ENCODE results near the gene APOB.

The APOB gene

DNA sequence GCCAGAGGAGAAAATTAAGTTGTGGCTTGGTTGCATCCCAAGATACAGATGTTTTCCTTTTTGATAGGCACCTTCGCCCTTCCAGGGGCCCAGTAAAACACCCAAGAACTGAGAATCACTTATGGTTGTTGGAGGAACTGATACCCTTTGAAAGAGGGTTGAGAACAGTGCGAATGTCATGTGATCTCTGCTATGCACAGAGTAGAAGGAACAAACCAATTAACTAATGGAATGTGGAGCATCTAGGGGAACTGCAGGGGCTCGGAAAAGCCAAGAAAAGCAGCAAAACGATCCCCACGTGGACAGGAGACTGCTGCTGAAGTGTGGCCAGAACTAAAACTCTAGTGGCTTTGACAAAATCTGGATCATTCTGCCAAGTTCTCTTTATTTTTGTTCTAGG, 58.8 kb downstream of the APOB start:
- no peak overlapping the region for H3K27ac Mint-ChIP-seq
- intact Hi-C loops (cut with micrococcal nuclease), result no loop called here
- H3K36me3 Mint-ChIP-seq (ENCODE audit: low read depth), result no peaks in the 10 kb centered on the region
- no peaks in the 10 kb centered on the region for H3K27me3 Mint-ChIP-seq
- no peaks in the 10 kb centered on the region for H3K4me1 Mint-ChIP-seq (ENCODE audit: low read depth)
- no peak overlapping the region for H3K4me3 Mint-ChIP-seq
- H3K9me3 Mint-ChIP-seq, result no peaks in the 10 kb centered on the region

- Mint-ChIP-seq H3K9me3 (no peaks in the 10 kb centered on the region), H3K4me3 (no peak overlapping the region), H3K36me3 (ENCODE audit: low read depth) (no peaks in the 10 kb centered on the region), H3K27me3 (no peaks in the 10 kb centered on the region), H3K4me1 (ENCODE audit: low read depth) (no peaks in the 10 kb centered on the region), H3K27ac (no peak overlapping the region)
- intact Hi-C loops (cut with micrococcal nuclease), result no loop called here
These were observed 59.5 kb downstream of the APOB start for GRCh38 chr2:20984408-20984807.

- intact Hi-C loops (cut with micrococcal nuclease), result no loop called here
- no peaks in the 10 kb centered on the region for H3K27me3 Mint-ChIP-seq
- no peak overlapping the region for H3K27ac Mint-ChIP-seq
- no peaks in the 10 kb centered on the region for H3K36me3 Mint-ChIP-seq (ENCODE audit: low read depth)
- H3K4me3 Mint-ChIP-seq, result no peak overlapping the region
- H3K9me3 Mint-ChIP-seq, result no peaks in the 10 kb centered on the region
- no peaks in the 10 kb centered on the region for H3K4me1 Mint-ChIP-seq (ENCODE audit: low read depth)
These were observed 60.0 kb downstream of the APOB start for GRCh38 chr2:20983844-20984243.

DNA sequence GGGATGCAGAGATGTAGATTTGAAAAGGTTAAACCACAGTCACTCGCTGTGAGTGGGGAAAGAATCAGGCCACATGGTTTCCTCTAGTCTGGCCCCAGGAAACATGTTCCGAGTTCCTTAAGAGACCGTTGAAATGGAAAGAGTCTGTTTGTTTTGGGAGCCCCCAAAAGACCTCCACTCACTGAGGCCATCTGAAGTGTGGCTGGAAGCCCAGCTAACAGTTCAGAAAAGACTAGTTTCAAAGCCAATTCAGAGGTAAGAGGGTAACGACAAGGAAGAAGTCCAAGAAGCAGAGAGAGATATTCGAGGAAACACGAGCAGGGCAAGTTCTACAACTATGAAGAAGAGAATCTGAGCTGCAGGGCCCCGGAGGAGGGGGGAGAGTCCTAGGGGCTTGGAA, 61.0 kb downstream of the APOB start:
- H3K4me1 Mint-ChIP-seq (ENCODE audit: low read depth), result no peaks in the 10 kb centered on the region
- H3K27ac Mint-ChIP-seq, result no peak overlapping the region
- intact Hi-C loops (cut with micrococcal nuclease), result no loop called here

GRCh38 chr2:20977520-20978180, 66.2 kb downstream of the APOB start:
- no peaks in the 10 kb centered on the region for H3K4me1 Mint-ChIP-seq (ENCODE audit: low read depth)
- no peaks in the 10 kb centered on the region for H3K27me3 Mint-ChIP-seq
- H3K27ac Mint-ChIP-seq, result no peak overlapping the region
- no peaks in the 10 kb centered on the region for H3K9me3 Mint-ChIP-seq
- H3K36me3 Mint-ChIP-seq (ENCODE audit: low read depth), result no peaks in the 10 kb centered on the region
- no peak overlapping the region for H3K4me3 Mint-ChIP-seq
- intact Hi-C loops (cut with micrococcal nuclease), result no loop called here

More for the DNA sequence above, 61.0 kb downstream of the APOB start:
- no peaks in the 10 kb centered on the region for H3K36me3 Mint-ChIP-seq (ENCODE audit: low read depth)
- H3K4me3 Mint-ChIP-seq, result no peak overlapping the region
- H3K9me3 Mint-ChIP-seq, result no peaks in the 10 kb centered on the region
- H3K27me3 Mint-ChIP-seq, result no peaks in the 10 kb centered on the region

GRCh38 chr2:20976527-20976926, 67.3 kb downstream of the APOB start:
- no peak overlapping the region for H3K4me3 Mint-ChIP-seq
- H3K27me3 Mint-ChIP-seq, result no peaks in the 10 kb centered on the region
- H3K4me1 Mint-ChIP-seq (ENCODE audit: low read depth), result no peaks in the 10 kb centered on the region
- intact Hi-C loops (cut with micrococcal nuclease), result no loop called here
- no peak overlapping the region for H3K27ac Mint-ChIP-seq
- no peaks in the 10 kb centered on the region for H3K9me3 Mint-ChIP-seq
- H3K36me3 Mint-ChIP-seq (ENCODE audit: low read depth), result no peaks in the 10 kb centered on the region

GRCh38 chr2:20972792-20973565, 70.9 kb downstream of the APOB start:
- intact Hi-C loops (cut with micrococcal nuclease), result no loop called here
- Mint-ChIP-seq H3K4me1 (ENCODE audit: low read depth) (peaks cover 13% of the 10 kb centered on the region), H3K27ac (no peak overlapping the region), H3K36me3 (ENCODE audit: low read depth) (no peaks in the 10 kb centered on the region), H3K9me3 (no peaks in the 10 kb centered on the region), H3K27me3 (no peaks in the 10 kb centered on the region), H3K4me3 (no peak overlapping the region)

DNA sequence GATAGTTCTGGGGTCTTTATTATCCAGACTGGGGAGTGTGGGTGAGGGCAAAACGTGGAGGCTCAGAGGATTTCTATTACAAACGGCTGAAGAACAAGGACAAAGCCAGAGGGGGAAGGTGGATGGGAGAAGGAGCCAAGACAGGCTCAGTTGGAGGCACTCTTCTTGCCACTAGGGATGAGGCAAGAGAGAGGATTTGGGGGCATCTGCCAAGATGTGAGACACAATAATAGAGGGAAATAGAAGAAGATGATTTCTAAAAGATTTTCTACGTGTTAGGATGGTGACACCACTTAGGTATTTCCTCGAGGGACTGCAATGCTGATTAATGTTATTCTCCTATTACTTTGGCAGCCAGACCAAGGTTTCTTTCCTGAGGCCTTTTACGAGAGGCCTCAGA, 71.8 kb downstream of the APOB start:
- Mint-ChIP-seq H3K9me3 (no peaks in the 10 kb centered on the region), H3K36me3 (ENCODE audit: low read depth) (no peaks in the 10 kb centered on the region), H3K4me1 (ENCODE audit: low read depth) (peaks cover 13% of the 10 kb centered on the region), H3K27ac (no peak overlapping the region), H3K4me3 (no peak overlapping the region), H3K27me3 (no peaks in the 10 kb centered on the region)
- intact Hi-C loops (cut with micrococcal nuclease), result no loop called here

GRCh38 chr2:20970068-20970467, 73.8 kb downstream of the APOB start:
- no peak overlapping the region for H3K27ac Mint-ChIP-seq
- no peaks in the 10 kb centered on the region for H3K9me3 Mint-ChIP-seq
- intact Hi-C loops (cut with micrococcal nuclease), result no loop called here
- H3K36me3 Mint-ChIP-seq (ENCODE audit: low read depth), result no peaks in the 10 kb centered on the region
- H3K4me3 Mint-ChIP-seq, result no peak overlapping the region
- peaks cover 9% of the 10 kb centered on the region for H3K27me3 Mint-ChIP-seq
- peaks cover 13% of the 10 kb centered on the region for H3K4me1 Mint-ChIP-seq (ENCODE audit: low read depth)

GRCh38 chr2:20966061-20966595, 77.7 kb downstream of the APOB start:
- Mint-ChIP-seq H3K4me3 (no peak overlapping the region), H3K27me3 (peaks cover 13% of the 10 kb centered on the region)

DNA sequence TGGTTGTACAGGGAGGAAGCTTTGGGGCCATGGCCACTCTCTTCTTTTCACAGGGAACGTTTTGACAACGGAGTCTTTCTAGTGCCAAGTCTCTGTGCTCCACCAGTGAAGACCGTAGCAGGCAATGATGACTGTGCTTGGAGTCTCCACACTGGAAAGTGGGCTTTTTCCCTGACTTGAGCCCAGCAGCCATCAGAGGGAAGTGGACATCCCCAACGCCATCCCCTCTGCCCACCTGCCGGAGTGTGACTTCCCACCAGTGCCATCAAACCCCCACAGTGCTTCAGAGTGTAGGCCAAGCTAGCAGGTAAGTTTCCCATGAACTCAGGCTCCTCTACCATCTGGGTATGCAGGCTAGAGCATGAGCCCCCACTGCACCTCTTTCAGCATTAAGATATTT, 78.7 kb downstream of the APOB start:
- Mint-ChIP-seq H3K27me3 (peaks cover 13% of the 10 kb centered on the region), H3K4me3 (no peak overlapping the region), H3K4me1 (ENCODE audit: low read depth) (peaks cover 9% of the 10 kb centered on the region), H3K27ac (no peak overlapping the region), H3K9me3 (no peaks in the 10 kb centered on the region), H3K36me3 (ENCODE audit: low read depth) (no peaks in the 10 kb centered on the region)
- intact Hi-C loops (cut with micrococcal nuclease), result no loop called here

More at GRCh38 chr2:20966061-20966595, 77.7 kb downstream of the APOB start:
- no peak overlapping the region for H3K27ac Mint-ChIP-seq
- no peaks in the 10 kb centered on the region for H3K9me3 Mint-ChIP-seq
- H3K36me3 Mint-ChIP-seq (ENCODE audit: low read depth), result no peaks in the 10 kb centered on the region
- intact Hi-C loops (cut with micrococcal nuclease), result no loop called here
- peaks cover 13% of the 10 kb centered on the region for H3K4me1 Mint-ChIP-seq (ENCODE audit: low read depth)

DNA sequence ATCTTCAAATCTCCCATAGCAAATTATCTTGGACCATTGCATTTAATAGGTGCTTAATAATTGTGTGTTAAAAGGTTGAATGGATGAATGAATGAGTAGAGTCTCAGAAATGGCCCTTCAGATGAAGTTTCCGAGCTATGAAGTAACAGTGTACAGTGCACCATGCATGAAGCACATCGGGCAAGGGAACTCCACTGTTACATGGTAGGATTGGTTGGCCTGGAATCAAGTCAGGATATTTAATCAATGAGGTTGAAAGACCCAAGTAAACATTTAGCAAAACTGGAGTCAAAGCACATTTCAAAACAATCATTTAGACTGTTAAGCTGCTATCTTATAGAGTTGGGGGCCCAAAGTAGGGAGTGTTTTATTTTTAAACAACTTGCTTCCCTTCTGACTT, 80.0 kb downstream of the APOB start:
- no peaks in the 10 kb centered on the region for H3K4me1 Mint-ChIP-seq (ENCODE audit: low read depth)

DNA sequence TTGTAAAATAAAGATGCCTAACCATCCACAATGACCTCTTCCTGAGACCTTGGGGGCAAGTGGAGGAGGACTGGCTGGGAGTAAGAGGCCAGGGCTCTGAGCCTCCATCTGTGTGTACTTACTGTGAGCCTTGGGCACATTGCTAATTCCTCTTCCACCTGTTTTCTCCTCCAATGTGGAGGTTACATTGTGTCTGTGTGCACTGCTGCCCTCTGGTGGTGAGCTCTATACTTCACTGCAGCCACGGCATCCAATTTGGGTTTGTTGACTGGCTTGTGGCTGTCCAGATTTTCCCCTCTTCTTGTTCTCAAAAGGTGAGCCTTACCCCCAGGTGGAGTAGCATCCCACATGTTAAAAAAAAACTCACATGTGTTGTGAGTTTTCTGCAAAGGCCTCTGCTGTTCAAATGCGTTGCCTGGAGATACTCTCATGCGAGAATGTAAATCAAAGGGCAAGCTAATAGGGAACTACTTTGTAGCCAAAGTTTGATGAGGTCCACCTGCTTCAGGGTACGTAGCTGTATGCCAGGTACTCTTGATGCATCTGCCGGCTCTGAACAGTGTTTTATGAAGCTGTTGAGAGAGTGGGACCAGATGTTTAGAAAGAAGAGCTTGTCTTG, 80.8 kb downstream of the APOB start:
- Mint-ChIP-seq H3K4me1 (ENCODE audit: low read depth) (no peaks in the 10 kb centered on the region), H3K27me3 (peaks cover 17% of the 10 kb centered on the region), H3K4me3 (no peak overlapping the region), H3K9me3 (no peaks in the 10 kb centered on the region), H3K27ac (no peak overlapping the region), H3K36me3 (ENCODE audit: low read depth) (no peaks in the 10 kb centered on the region)
- intact Hi-C loops (cut with micrococcal nuclease), result loop anchor here (1.0 to 5.0 kb wide), 3 partner anchors 182 to 302 kb away; no protein-coding TSS in a partner anchor

More for the DNA sequence above, 80.0 kb downstream of the APOB start:
- Mint-ChIP-seq H3K36me3 (ENCODE audit: low read depth) (no peaks in the 10 kb centered on the region), H3K4me3 (no peak overlapping the region), H3K9me3 (no peaks in the 10 kb centered on the region), H3K27ac (no peak overlapping the region), H3K27me3 (peaks cover 17% of the 10 kb centered on the region)
- intact Hi-C loops (cut with micrococcal nuclease), result loop anchor here (1.0 to 5.0 kb wide), 3 partner anchors 183 to 303 kb away; no protein-coding TSS in a partner anchor

DNA sequence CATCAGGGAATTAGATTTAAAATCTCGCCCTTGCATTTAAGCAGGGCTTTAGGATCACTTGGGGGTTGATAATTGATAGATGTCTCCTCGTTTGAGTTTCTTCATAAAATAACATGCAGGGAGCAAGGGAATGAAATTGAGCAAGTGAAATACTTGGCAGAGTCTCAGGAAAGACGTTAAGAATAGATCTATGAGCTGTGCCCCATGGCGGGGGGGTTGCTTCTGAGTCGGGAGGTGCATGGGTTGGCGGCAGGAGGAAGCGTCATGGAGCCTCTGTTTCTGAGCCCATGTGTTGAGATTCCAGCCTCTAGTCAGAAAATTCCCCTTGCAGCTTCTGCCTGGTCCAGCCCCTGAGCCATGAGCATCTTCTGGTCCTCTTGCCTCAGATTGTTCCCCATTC, 82.0 kb downstream of the APOB start:
- no peak overlapping the region for H3K27ac Mint-ChIP-seq
- peaks cover 17% of the 10 kb centered on the region for H3K27me3 Mint-ChIP-seq
- no peaks in the 10 kb centered on the region for H3K9me3 Mint-ChIP-seq
- H3K4me1 Mint-ChIP-seq (ENCODE audit: low read depth), result no peaks in the 10 kb centered on the region
- no peaks in the 10 kb centered on the region for H3K36me3 Mint-ChIP-seq (ENCODE audit: low read depth)
- H3K4me3 Mint-ChIP-seq, result no peak overlapping the region
- intact Hi-C loops (cut with micrococcal nuclease), result loop anchor here (5.0 kb wide), 1 partner anchor 280 kb away; no protein-coding TSS in a partner anchor
